HG03108 (cell line): ENCODE data around the gene GPR143.

Experiments
- ATAC-seq: cut with Tn5 transposase; IDR thresholded peaks from one replicate; pipeline ENCODE4 v1.9.1; 2021; ENCODE audit warnings: moderate library complexity; ENCODE audit not compliant: unreplicated experiment

GPR143 gene

DNA sequence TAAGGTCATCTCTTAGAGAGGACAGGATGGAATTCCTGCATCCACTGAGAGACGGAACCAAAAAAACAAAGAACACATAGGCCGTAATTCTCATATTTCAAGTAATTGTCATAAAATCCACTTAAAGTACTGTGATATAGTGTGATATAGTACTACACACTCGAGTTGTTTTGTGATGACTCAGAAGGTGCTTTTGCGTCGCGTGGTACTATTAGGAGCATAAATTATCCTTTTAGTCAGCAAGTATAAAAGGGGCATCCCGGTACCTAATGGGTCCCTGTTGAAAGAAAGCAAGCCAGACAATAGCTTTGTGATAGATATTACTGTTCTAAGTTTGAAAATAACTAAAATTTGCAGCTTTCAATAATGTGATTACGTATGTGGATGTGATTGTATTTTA lies 55.3 kb downstream of the GPR143 start:
- ATAC-seq, result no peak

DNA sequence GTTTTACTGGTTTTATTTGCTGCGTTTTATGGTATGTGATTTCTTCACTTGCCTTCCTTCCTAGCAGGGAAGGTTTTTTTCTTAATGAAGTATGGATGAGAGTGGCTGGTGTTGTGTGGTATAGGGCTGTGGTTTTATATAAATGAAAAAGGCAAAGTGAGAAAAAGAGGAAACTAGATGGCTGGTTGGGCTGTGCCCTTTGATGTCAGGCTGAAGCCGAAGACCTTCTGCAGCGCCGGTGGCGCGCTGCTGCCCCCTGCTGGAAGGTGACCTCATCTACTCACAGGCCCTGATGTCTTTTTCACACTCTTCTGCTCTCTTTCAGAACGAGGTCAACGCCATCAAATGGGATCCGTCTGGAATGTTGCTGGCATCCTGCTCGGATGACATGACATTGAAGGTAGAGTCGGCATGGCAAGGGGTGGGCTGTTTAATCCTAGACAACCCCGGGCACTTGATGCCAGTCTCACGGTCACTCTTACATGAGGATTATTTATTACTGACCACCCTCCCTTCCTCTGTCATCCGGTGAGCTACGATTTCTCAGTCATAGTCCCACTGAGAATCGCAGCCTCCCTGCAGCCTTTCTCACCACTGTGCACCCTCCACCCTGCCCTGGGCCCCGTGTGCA lies 56.6 kb downstream of the GPR143 start:
- ATAC-seq, result peak; percentile 84

DNA sequence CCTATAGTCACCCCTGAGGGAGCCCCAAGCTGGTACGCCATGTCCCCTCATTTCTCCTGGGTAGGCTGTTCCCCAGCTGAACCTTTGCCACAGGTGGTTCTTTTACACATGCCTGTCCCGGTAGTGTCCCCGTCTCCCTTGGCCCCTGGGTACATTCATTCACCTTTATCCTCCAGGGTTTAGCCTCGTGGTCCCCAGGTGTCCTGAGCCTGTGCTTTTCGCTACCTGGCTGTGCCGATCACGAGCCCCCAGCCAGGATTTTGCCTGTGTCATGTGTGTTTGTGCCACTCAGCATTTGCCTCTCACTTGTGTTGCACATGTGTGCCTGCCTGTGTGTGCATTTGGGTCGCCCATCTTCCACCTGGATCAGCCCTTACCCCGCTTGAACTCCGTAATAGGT lies 57.6 kb downstream of the GPR143 start:
- ATAC-seq, result no peak

DNA sequence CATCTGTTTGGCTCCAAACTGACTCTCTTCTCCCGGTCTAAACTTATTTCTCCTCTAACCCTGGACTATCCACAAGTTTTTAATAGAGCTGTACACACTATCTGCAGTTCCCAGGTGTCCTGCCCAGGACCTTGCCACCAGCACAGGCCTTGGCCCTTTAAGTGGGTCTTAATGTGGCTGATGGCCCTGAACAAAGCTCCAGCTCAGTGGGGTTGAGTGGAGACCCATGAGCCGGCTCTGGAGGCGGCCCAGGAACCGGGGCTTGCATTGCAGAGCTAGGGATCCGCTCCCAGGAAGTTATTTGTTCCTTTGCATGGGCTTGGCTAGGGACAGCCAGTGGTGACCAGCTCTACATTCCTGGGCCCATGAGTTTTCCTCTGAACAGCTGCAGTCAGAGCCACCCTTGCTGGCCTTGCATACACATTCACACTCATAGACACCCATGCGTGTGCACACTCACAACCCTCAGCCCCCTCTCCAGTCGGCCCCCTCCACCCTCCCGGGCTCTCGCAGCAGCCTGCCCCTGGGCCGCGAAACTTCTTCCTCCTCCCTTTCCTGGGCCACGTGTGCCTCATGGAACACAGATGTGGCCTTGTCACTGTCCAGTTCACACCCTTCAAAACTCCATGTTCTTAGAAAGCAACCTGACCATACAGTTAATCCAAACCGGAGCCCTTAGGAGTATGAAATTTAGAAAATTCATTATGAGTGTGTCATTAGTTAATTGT lies 58.2 kb downstream of the GPR143 start:
- ATAC-seq, result no peak

DNA sequence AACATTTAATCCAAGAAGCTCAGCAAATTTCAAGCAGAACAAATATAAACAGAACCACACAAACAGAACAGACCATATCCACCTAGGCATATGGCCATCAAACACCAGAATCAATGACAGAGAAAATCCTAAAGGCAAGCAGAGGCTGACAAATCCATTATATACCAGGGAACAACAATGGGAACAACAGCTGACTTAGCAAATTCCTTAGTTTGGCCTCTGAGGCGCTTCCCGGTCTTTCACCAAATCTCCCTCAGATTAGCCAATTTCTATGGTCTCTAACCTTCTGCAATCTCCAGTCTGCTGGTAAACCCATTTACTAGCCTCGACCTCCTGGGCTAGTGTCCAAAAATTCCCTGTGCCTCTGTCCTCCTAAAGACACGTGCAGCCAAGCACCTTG lies 59.2 kb downstream of the GPR143 start:
- ATAC-seq, result no peak

DNA sequence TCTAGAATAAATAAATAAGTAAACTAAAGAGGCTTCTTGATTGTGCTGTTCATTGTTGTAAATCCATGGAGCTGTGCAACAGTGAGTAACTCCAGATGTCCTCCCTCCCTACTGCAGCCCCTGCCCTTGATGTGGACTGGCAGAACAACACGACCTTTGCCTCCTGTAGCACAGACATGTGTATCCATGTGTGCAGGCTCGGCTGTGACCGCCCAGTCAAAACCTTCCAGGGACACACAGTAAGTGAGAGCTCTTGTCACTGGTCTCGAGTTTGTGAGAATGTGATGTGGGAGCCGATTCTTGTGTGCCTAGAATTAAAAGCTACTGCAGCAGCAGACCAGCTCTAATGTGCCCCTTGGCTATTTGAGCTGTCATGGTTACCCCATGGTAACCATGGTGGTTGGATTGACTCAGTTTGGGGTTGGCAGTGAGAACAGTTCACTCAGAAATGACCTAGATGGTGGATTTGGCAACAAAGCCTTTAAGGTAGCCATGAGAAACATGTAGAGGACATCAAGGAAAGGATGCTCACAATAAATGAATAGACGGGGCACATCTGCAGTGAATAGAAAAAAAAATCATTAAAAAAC lies 60.7 kb downstream of the GPR143 start:
- no peak for ATAC-seq

DNA sequence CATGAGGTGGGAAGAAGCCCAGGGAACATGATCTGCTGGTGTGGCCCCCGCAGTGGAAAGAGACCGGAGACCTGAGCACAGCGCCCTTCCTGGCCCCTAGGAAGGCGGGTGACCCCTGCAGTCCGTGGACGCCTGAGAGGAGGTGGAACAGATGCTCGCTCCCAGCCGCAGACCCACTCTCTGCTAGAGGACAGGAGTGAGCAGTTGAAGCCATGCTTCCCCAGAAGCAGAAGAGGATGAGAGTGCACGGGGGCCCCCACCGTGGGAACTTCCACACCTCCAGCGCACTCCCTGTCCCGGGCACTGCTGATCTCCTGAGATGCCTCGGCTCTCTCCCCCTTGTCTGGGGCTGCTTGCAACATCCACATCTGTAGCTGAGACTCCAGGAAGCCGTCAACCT lies 62.2 kb downstream of the GPR143 start:
- no peak for ATAC-seq

DNA sequence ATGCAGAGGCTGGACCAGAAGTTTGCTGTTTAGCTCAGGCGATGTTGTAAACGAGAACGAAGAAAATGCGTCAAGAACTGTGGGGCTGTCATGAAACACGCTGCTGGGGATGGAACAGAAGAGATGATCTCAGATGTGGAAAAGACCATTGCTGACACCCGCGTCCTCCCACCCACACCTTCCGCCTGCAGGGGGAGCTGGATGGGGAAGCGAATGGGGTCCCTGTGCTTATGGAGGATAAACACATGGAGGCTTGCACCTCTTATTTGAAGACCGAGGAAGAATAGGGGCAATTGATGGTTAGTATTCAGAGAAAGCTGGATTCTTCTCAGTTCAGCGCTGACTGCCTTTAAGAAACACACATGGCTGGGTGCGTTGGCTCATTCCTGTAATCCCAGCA lies 63.9 kb downstream of the GPR143 start:
- no peak for ATAC-seq

DNA sequence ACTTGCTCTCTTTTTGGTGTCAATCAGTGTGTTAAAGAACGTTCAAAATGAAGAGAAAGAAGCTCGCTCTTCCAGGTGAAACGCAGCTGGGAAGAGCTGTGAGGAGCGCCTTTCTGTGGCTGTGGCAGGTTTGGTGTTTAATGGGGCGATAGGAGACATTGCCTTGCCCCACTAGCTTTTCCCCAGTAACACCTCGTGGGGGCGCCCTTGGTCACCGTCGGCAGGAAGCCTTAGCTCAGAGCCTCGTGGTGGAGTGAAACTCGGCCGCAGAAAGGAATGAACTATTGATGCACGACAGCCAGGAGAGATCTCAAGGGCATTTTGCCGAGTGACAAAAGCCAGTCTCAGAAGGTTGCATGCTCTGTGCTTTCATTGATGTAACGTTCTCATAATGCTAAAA lies 65.1 kb downstream of the GPR143 start:
- no peak for ATAC-seq

DNA sequence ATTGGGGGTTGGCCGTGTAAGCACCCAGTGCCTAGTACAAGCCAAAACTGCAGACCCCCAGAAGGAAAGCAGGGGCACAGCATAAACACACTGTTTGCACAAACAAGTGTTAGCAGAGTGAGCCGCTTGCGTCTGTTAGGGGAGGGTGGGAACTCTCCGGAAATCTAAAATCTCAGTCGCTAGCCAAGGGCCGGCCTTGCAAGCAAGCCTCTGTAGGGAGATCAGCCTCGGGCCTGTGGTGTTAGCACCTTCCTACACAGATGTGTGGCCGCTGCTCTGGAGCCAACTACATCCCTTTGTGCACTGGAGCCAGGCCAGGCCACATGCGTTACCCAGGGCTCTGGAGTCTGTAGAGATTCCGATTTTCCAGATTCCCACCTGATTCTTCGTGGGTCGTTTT lies 67.1 kb downstream of the GPR143 start:
- no peak for ATAC-seq

DNA sequence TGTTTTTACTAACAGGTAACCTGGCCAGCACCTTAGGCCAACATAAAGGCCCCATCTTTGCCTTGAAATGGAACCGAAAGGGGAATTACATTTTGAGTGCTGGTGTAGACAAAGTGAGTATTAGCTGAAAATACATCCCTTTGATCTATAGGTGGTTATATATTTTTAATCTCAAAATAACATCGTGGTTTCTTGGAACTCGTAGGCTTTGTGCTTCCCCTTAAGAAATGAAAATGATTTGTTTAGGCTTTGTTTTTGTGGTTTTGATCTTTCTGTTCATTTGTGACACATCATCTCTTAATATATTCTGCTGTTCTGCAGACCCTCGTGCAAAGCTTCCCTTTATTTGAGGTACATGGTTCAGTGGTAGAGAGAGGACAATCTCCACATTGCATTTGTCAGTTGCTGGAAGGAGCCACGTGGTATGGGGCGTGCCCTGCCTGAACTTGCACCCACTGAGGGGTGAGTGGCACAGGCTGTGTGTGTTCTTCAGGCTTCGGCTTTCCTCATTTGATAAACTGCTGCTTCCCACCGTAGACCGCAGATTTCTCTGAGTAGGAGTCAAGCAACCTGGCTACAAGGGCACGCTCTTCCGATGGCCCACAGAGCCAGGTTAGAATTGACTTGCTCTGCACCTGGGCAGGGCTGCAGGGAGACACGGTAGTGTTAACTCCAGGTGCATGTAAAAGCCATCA lies 72.2 kb downstream of the GPR143 start:
- no peak for ATAC-seq

DNA sequence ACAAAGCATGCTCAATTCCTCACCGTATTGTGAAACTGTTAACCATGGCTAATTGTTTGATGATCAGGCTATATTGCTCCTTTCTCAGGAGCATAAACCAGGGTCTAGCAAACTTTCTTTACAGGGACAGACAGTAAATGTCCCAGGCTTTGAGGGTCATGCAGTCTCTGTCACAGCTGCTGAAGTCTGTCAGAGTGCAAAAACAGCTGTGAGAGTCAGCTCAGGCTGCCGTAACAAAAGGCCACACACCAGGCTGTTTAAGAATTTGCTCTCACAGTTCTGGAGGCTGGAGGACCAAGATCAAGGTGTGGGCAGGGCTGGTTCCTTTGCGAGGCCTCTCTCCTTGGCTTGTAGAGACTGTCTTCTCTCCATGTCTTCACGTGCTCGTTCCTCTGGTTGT lies 75.6 kb downstream of the GPR143 start:
- no peak for ATAC-seq

DNA sequence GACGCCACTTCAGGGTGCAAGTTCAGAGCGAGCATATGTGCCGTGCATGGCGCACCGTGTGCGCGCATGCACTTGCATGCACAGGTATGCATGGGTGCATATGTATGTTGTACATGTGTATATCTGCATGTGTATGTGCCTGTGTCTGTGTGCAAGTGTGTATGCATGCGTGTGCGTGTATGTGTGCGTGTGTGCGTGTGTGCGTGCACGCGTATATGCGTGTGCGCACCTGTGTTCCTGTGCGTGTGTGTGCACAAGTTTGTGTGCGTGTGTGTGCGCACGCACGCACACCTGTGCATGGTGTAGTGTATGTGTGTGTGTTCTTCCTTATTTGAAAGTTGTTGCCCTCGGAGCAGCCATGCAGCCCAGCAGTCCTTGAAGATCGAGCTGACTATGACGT lies 76.8 kb downstream of the GPR143 start:
- ATAC-seq, result no peak

DNA sequence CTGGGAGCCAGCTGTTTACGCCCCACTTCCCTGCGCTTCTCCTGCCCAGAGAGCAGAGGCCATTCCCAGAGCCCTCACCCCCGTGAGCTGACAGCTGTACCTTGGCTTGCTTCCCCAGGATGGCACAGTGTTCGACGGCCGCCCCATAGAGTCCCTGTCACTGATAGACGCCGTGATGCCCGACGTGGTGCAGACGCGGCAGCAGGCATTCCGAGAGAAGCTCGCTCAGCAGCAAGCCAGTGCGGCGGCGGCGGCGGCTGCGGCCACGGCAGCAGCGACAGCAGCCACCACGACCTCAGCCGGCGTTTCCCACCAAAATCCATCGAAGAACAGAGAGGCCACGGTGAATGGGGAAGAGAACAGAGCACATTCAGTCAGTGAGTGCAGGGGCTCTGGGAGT lies 77.7 kb downstream of the GPR143 start:
- ATAC-seq, result no peak

DNA sequence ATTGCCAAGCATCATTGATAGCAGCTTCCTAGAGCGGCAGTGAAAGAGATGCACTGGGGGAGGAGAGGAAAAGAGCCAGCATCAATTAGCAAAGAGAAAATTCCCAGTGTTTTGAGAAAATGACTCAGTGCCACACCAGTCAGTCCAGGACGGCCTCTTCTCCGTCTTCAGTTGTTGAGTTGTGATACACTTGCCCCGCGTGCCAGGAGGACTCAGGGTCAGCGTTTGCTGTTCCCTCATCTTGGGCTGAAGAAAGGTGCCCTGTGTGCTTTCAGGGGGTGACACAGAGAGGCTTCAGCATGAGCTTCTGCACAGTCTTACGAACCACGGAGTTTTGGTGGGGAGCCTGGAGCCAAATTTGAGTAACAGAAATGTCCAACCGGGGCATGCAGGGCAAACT lies 82.3 kb downstream of the GPR143 start:
- ATAC-seq, result no peak

DNA sequence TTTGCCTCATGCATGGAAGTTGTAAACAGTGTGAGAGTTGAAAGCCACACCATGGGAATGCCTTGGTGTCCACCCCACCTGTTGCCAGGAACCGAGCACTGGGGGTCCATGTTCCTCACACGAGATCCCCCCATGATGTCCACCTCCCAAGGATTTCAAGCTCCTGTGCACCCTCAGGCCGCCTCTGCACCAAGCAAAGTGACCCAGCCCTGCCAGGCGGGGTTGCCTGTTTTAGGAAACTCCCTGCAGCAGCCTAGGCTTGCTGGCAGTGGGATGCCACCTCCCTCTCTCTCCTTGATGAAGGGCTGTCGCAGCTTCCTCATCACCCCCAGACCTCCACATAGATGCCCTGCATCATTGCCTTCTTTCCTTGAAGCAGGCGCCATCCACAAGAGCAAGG lies 82.8 kb downstream of the GPR143 start:
- no peak for ATAC-seq

DNA sequence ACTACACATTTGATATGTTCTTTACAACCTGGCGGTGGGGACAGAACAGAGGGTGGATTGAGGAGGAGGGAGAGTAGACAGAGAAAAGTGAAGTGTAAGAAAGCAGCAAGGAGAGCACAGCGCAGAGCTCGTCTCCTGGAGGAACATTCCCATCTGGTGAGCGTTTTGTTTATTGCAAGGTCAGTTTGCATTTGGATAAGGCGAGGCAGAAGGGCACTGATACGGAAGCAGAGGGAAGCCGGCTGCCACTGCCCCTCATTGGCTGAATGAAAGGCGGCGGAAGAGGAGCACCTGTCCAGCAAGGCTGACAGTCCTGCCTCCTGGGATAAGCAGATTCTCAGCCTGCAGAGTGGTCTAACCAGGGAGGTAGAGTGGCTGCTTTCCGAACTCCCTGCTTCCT lies 83.2 kb downstream of the GPR143 start:
- no peak for ATAC-seq

DNA sequence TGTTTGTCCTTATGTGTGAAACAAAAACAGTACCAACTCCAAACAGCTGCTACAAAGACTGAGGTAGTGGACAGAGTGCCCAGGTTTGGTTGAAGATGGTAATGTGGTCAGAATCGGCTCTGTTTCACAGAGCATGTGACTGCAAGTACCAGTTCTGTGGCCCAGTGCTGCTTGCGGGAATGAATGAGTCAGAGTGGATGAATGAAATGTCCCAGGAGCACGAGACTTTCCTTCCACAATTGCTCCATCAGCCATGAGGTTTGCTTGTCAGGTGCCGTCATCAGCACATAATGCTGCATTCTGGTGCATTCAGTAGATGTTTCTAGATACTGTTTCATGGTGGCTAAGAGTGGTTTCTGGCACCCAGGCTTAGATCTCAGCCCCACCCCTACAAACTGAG lies 84.2 kb downstream of the GPR143 start:
- ATAC-seq, result no peak

DNA sequence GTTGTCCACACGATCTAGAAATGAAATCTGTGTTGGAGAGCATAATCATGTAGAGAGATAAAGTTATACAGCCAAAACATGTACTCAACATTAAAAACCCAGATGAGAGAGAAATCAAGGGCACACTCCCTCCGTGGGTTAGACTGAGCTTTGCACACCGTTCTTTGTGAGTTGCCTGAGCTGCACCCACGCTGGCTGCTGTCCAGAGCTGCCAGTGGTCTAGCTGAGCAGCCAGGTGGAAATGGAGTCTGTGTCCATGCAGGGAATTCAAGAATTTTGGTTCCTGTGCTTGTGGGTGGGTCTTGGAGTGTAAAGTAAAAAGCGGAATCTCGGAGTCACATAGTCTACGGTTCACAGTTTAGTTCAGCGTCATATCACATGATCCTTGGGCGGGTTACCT lies 84.6 kb downstream of the GPR143 start:
- ATAC-seq, result no peak

DNA sequence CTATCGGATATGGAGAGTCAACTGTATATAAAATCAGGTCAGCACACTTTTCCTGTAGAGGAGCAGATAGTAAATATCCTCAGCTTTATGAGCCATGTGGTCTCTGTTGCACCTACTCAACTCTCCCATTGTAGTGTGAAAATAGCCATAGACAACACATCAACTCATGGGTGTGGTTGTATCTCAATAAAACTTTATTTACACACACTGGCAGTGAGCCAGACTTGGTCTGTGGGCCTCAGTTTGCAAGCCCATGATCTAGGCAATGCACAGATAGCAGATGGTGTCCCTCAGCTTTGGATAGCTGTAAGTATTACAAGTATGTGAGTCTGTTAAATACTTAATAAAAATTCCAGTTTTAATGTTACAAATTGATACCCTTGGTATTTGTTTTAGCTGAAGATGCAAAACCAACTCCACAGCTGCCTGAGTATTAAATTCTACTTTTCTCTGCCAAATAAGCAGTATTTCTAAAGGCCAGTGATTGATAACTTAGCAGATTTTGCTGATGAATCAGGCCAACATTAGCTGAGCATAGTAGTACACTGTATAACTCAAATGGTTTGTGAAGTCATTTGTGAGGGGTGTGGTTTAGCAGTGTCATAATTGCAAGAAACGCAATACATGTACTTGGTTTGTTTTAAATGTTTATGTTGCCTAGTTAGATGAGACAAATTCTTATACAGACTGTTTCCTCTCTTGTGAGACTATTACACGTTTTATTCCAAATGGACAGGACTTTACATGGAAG lies 87.3 kb downstream of the GPR143 start:
- ATAC-seq, result no peak

DNA sequence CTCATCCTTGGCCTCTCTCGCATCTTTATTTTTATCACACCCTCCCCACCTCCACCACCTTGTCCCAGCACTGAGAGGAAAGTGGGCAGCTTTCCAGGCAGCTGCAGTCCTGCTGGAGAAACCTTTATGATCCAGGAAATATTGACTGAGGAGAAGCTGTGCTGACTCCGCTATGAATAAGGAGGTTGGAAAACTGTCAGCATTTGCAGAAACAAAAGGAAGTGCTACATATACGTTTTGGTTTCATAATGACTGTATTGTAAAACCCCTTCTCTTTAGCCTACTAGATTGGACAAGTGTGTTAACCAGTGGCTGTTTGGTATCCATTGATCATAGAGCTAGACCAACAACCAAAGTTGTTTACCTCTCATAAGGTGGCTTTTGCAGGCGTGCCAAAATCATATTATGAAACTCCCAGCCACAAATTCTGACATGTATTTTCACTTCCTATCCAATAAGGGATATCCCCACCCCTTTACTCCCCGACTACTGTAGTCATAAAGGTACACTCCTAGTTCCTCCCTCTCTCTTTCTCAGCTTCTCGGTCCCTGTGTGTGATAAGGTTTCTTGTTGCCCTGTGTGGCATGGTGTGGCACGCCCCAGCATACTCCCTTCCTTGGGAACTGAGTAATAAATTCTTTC lies 88.4 kb downstream of the GPR143 start:
- peak; percentile 97 for ATAC-seq
